ENCODE results near the gene C5orf58.

The C5orf58 gene

DNA sequence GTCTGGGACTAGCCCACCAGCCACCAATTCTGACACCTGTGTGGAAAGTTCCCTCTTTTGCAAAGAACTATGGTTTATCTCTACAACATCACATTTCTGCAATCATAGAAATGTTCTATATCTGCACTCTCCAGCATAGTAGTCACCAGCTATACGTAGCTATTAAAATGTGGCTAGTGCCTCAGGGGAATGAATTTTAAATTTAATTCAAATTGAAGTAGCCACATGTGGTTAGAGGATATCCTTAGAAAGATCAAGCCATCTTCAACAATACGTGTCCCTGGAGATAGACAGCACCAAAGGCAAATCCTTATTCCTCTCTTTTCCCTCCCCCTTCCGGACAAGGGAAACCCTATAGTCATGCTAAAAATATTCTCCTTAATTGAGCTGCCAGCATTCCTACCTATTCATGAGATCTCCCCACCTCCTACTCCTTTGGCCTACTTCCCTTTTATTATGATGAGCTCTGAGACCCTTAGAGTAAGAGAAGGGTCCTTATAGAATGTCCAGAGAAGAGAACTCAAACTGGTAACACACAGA, 53.7 kb downstream of the C5orf58 start:
- no peak for DNase-seq

DNA sequence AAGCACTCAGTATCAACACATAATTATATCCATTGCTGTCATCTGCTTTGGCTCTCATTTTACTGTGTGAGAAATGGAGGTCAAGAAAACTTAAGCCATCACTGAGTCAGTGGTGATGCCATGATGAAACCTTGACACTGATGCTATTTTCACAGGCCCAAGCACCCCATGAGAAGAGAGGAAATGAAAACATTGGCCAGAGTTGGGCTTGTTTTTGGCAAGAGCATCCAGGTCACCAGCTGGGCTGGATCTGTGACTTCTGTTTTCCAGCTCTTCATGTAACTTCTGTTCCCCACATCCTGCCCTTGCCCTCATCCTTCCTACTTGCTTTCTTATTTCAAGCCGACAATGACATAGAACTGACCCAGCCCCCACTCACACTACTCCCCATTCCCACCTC, 54.7 kb downstream of the C5orf58 start:
- DNase-seq: no peak

DNA sequence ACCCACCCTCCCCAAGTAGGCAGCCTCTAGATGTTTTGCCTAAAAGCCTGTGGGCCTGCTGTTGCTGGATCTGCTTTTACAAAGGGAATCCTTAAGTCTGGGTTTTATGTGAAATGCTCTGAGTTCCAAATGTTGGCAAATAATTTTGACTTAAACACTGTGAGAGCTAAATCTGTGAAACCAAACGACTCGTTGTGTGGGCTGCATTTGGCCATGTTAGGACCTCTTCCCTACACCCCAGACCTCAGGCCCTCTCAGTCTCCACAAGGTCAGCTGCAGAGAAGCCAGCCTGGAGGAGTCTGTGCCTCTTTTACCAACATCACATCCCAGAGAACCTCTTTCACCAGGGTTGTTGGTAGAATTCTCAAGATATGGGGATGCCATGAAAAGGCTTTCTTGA, 55.4 kb downstream of the C5orf58 start:
- no peak for DNase-seq

DNA sequence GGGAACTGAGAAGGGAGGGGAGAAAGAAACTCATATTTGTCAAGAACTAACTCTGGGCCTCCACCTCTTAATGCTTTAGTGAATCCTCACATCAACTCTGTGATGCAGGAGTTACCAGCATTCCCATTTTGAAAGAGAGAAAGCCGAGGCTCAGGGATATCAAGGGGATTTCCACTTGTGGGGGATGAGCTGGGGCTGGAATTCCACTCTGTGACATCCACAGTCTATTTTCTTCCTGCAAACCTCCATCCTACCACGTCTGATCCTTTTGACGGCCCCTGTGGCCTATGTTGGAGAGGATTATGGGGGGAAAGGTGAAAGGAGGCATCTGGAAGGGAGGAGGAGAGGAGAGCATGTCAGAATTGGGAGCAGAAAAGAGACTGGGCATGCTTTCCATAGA, 55.8 kb downstream of the C5orf58 start:
- no peak for DNase-seq

DNA sequence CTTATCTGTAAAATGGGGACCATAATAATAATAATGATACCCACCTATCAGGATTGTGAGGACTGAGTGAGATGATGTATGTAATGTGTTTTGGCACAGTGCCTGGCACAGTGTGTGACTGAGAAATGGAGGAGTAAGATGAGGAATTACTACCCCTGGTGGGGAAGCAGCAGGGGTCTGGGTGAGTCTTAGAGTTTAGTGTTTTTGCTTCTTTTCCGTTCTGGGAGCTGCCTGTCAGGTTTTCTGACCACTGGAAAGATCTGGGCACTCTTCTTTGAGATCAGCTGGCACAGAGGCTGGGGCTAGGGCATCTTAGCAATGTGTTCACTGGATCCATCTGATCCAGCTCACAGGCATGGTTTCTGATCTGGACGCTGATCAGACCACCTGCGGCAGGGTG, 56.3 kb downstream of the C5orf58 start:
- no peak for DNase-seq

DNA sequence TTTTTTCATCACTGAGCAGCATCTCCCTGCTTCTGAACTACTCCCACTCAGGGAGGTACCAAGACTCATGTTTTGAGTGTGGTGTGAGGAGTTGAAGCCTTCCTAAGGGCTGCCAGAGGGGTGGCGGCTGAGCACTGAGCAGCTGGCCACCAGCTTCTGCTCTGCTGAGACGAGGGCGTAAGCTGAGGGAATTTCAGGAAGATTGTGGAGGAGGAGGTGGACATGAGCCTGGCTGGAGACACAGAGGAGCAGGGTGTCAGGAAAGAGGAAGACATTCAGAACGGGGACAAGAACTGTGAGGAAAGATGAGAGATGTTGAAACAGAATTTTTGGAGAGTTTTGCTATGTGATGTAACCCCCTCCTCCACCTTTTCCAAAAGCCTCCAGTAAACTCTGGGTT, 57.0 kb downstream of the C5orf58 start:
- no peak for DNase-seq

DNA sequence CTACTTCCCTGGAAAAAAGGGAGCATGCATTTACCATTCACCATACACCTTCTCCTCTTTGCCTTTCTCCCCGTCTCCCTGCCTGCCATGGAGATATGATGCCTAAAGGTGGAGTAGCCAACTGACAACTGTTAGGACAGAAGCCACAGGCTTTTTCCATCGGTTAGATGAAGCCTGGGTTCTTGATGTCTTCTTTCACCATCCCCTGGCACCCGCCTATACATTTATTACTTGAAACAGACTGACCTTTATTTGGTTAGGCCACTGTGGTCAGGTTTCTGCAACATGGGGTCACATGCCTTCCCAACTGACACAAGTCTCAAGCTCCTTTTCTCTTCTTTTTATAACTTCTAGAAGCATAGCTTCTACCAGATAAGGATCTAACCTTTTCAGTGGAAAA, 57.7 kb downstream of the C5orf58 start:
- DNase-seq: no peak

DNA sequence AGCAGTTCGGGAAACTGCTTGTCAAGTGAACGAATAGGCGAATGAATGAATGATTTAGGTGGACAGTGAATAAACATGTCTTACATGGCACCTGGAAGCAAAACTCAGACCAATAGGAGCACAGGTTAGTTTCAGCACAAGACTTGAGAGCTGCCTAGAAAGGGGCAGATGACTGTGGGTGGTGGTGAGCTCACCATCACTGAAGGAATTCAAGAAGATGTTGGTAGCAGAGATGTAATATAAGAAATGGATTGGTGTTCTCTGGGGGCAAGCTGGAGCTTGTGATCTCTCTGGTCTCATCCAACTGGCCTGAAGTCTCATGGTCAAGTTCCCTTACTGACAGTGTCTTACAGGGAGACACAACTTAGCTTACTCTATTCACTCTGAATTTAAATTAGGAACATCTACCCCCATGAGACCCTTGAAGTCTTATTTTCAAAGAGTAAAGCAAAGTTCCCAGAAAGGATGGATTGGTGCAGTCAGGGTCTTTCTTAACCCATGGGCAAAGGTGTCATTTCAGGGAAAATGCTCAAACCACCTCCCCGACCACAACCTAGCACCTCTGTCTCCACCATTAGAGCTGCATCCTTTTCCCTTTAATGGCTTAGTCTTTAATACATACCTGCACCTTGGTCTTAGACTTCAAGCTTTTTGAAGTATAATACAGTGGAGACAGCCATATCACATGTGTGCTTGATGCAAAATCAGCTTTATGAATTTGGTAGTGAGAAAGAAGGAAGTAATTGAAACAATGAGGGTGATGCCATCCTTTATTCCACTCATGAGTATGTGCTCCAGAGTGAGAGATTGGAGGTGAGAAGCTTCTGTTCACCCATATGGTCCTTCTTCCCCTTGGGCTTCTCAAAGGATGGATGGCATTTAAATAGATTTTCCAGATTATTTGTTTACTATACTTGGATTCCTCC, 59.7 kb downstream of the C5orf58 start:
- DNase-seq: no peak

DNA sequence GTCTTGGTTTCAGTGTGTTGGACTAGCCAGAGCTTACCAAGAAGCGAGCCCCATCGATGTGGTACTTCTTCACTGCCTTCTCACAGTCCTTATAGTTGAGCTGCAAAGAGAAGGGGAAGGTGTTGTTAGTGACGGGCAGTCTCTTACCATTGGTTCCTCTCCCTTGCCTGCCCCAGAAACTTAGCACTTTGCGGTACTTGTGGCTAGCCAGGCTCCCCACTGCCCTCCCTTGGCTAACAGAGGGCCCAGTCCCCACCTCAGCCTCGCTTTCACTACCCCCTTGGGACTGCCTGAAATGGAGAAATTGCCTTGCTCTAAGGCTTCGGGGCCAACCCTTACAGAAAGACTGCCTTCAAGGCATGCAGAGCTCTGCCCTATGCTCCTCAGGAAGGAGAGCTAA, 60.5 kb downstream of the C5orf58 start:
- no peak for DNase-seq

DNA sequence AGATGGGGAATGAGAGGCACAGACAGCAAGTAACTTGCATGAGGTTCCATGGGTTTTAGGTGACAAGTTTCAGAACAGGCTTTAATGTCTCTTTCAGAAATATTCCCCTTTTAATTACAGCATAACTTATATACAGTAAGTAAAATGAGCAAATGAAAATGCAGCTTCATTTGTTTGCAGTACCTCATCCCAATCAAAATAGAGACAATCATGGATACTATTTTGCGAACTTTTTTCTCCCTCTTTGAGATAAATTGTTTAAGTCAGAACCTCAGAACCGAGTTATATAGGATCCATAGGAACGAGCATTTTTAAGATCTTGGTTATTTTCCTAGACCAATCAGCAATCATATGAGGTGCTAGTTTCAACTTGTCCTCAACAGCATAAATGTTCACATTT, 61.3 kb downstream of the C5orf58 start:
- no peak for DNase-seq

DNA sequence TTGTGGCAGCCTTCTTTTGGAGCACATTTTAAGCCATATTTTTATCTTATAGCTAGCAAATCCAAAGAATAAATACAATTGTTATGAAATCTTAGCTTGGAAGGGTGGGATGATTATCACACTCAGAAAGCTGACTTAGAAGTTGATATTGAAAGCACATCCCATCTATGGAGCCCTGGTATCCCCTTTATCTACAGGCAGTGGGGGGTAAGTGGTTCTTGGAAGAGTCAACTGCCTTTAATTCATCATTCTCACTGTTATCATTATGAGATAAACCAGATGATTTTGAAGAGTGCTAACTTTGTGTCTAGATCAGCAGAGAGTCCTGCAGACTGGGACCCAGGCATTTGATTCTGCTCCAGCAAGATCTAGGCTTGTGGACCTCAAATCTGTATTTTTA, 61.8 kb downstream of the C5orf58 start:
- DNase-seq: no peak

All from activated naive CD4-positive, alpha-beta T cell treated with Interleukin-2 at 50 U/mL for 16 hours (primary cell).